Central memory CD4-positive, alpha-beta T cell (primary cell): Measurements from ENCODE around the gene INHBB.
"Not testable (repeated sequence)": the region's sequence is repeated elsewhere in the genome, so short reads cannot be mapped to it uniquely, and the experiment has no call there.

Experiments used
- DNase-seq: peaks from one replicate; pipeline ENCODE4 v3.0.0; 2022

INHBB gene

GRCh38 chr2:120316528-120317179 is 29.3 kb upstream of the INHBB start:
- DNase-seq = no peak

DNA sequence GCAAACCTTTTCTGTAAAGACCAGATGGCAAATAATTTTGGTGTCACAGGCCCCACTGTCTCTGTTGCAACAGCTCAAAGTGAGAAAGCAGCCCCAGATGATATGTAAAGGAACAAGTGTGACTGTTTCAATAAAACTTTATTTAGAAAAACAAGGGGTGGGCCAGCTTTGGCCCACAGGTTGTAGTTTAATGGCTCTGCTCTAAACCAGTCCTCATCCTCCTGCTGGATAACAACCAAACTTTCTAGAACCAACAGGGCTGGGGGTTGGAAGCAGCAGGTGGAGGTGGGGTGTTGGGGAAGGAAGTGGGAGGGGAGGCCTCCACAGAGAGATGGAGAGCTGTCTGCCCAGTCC is 28.8 kb upstream of the INHBB start:
- DNase-seq = no peak

DNA sequence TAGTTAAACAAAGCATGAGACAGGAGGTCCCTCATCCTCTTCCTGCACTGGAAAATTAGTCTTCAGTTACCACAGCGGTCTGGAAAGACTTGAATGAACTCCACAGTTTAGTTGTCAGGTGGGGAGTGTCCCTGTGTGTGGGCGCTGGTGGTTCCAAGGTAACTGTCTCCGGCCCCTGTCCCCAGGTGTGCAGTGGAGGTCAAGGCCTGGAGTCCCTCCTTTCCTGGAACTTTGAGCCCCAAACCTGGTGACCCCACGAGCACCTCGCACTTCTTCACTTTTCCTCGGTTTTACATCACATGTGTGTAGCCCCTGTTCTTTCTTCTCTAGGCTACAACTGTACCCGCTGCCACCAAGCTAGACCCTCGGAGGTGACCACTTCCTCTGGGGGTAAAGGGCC is 28.0 kb upstream of the INHBB start:
- no peak for DNase-seq

DNA sequence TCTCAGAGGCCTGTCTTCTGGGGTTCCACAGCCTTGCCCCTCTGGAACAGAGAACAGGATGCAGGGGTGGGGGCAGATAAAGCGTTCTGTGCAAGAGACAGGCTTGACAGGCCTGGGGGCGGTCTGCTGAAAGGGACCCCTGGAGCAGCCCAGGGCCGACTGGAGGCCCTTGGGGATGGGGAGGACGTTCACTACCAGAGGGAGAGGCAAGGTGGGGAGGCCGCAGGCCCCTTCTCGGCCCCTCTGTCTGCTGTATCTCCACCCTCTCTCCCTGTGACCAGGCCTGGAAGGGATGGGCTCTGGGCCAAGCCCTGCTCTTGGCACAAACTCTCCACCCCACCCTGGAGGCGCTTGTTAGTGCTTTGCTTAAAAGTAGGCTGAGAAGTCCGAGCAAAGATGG is 27.3 kb upstream of the INHBB start:
- no peak for DNase-seq

GRCh38 chr2:120319123-120319522 is 26.8 kb upstream of the INHBB start:
- DNase-seq = no peak

DNA sequence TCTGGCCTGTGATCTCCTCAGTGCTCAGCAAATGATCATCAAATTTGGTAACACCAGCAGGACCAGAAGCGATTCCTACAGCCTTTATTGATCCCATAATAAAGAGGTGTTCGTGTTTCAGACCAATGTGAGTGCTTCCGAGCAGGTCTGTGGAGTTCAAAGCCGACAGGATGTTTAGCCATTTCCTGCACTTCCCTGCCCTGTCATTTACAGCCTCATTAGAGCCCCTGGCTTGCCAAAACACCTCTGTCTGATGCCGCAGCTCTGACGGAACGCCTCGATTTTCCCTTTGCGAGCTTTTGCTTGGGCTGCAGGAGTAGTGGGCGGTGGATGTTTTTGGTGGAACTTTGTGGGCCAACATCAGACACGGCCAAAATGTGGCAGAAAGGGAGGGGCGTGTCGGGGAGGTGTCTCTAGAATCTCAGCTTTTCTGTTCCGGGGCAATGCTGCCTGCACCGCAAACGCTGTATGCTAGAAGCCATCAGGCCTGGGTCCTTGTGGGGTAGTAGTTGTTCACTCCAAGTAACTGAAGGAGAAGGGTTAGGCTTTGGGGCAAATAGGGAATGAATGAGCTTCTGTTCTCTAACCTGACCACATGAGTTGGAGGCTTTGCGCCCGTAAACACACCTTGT is 26.1 kb upstream of the INHBB start:
- no peak for DNase-seq

DNA sequence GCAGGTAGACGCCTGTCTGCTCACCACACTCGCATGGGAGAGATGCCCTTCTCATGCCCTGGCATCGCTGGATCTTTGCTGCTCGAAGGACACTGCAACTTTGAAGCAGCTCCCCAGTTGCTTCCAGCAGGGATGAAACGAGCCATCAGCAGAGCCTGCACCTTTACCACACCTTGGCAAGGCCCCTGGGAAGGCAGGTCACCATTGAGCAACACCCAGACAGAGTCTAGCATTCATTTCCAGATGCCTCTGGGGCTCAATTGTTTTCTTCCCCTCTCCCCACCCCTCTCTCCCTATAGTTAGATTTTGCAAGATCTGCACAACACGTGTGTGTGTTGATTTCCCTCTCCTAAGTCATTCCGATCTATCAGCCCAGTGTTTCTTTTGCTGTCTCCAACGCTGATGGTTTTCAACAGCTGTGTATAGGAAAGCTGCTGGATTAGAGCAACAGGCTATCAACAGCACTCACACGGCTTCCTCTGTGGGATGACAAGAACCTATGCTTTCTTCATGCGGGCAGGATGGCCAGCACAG is 25.6 kb upstream of the INHBB start:
- no peak for DNase-seq

DNA sequence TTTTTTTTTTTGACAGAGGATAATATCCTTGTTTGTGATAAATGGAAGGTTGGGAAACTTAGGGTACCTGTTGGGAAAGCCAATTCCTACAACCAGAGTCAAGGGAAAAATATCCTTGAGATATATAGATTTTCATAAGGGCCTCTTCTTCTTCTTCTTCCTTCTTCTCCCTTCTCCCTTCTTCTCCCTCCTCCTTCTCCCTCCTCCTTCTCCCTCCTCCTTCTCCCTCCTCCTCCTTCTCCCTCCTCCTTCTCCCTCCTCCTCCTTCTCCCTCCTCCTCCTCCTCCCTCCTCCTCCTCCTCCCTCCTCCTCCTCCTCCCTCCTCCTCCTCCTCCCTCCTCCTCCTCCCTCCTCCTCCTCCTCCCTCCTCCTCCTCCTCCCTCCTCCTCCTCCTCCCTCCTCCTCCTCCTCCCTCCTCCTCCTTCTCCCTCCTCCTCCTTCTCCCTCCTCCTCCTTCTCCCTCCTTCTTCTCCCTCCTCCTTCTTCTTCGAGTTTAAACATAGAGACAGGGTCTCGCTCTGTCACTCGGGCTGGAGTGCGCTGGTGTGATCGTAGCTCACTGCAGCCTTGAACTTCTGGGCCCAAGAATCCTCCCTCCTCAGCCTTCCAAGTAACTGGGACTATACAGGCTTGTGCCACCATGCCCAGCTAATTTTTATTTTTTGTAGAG is 24.9 kb upstream of the INHBB start:
- not testable (repeated sequence) for DNase-seq

DNA sequence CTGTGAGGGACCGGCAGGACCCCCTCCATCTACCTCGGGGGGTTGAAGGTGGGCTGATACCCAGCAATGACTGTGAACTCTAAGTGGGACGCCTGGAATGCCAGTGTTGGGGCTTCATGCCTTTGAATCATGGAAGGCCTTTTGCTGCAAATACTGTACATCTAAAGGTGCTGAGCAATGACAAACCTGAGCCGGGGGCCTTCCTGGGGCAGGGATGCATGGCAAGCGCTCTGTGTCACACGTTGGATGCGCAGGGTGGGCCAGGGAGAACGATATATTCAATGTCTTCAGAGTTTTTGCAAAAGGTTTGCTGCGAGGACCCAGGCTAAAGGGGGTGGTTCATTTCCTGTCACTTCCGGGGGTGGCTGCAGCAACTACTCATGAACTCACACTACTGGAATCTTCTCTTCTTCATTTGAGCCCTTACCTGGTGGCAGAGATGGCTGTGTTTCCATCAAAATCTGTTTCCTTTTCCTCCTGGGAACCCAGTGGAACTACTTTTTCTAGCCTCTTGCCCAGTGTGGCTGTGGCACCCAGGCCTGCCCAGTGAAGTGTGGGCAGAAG is 24.1 kb upstream of the INHBB start:
- DNase-seq = no peak

DNA sequence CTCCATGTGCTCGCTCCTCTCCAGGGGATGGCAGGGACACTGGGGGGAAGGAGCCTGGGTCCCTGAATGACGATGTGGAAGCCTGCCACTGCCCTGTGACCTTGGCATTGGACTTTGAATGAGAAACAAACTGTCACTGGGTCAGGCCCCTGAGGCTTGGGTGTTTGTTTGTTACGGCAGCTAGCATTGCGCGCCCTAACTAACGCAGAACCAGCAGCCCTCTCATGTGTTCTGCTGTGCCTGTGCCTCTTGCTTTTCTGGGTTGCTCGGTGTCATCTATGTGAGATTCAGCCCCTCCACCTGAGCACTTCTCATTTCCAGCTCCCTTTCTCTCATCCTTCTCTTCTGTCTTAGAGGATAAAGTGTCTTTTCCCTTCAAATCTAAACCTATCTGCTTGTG is 23.6 kb upstream of the INHBB start:
- DNase-seq = no peak

DNA sequence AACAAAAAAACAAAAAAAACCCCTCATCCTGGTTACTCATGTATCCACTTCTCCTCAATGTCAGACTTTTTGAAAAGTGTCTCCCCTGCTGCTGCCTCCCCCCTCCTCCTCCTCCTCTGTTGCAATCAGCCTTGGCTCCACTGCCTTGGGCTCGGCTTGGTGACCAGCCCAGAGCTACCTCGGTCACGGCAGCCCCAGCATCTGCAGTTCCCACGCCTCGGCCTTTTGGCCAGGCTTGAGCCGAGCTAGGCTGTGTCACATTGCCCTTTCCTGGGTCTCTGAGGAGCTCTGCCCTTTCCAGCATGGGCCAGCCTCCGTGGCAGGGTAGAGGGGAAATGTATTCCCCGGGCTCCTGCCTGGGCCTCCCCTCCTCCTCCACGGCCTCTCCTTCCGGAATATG is 22.7 kb upstream of the INHBB start:
- no peak for DNase-seq

GRCh38 chr2:120323807-120324399 is 22.0 kb upstream of the INHBB start:
- no peak for DNase-seq

- no peak for DNase-seq
Measured at GRCh38 chr2:120324933-120325332, 21.0 kb upstream of the INHBB start.

DNA sequence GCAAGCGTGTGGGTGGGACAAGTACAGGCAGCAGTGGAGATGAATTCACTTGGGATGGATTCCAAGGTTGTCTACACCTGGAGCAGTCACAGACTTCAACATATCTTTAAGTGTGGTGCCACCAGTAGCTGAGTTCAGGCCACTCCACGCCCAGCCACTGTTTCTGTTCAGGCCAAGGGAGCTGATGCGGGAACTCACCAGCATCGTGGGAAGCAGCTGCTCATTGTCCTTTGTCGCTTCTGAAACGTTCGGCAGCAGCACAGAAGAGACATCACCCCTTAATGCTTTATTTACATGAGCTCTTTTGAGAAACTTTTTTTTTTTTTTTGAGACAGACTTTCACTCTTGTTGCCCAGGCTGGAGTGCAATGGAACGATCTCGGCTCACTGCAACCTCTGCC is 19.9 kb upstream of the INHBB start:
- no peak for DNase-seq

- DNase-seq = no peak
Measured at GRCh38 chr2:120330946-120331822, 14.8 kb upstream of the INHBB start.

GRCh38 chr2:120331903-120332302 is 14.0 kb upstream of the INHBB start:
- no peak for DNase-seq

DNA sequence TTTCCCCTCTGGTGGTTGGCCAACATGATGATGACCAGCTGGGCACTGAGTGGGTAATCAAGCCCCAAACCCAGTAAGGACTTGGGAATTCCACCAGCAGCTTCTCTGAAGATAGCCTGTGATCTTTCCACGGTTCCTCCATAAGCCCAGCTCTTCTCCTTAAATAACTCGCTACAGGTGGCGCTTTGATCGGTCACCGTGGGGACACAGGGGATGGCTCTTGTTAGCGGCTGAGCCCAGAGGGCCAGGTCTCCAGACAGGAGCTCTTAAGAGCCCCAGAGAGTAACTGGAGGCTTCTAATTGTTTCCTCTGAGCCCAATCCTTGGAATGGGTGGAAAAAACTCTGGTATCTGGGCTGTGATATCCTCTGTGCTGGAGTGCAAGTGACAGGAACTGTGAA is 13.6 kb upstream of the INHBB start:
- no peak for DNase-seq

DNA sequence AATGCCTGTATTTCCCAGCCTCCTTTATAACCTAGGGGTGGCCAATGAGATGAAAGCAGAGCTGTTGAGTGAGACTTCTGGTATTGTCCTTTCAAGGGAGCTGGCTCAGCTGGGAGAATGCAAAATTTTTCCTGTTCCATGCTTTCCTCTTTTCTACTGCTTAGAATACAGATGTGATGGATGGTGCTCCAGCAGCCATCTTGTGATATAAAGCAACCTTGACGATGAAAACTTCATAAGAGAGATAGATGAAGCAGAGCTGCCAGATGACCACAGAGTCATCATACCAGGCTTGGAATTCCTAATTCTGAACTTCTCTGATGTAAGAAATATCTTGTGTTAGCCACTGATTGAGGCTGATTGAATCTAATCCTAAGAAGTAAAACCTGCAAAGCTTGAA is 11.9 kb upstream of the INHBB start:
- no peak for DNase-seq

DNA sequence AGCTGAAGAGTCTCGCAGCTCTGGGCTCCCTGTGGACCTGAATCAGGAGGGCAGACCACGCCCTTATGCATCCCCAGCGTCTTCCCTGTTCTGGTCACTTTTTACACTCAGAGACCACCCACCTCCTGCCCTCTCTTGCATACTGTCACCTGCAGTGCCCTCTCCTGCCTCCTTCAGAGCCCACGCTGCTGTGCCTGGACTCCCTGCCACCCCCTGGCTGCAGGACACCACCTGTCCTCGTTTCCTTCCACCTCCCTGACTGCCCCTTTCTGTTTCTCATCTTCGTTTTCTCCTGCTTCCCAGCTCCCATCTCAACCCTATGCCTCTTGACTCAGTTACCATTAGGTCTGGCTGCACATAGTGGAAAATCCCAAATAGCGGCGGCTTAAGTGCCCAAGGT is 9.2 kb upstream of the INHBB start:
- DNase-seq = no peak

GRCh38 chr2:120338015-120338414 is 7.9 kb upstream of the INHBB start:
- DNase-seq = no peak

DNA sequence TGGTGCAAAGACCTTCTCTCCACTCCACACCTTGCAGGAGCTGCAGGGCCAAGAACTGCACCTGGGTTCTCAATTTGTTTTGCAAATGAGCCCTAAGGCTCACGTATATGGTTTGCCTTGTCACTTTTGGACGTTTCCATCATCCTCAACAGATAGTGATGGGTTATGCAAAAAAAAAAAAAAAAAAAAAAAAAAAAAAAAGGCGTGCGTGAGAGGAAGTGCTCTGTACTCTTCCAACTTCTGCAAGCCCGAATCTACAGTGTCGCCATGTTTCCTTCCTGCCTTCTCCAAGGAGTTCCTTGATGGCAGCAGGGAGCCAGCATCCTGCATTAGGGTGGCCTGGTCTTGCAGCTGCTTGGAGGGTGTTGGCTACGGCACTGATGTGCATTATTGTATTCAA is 4.0 kb upstream of the INHBB start:
- no peak for DNase-seq

GRCh38 chr2:120342446-120342845 is 3.5 kb upstream of the INHBB start:
- DNase-seq = no peak

DNA sequence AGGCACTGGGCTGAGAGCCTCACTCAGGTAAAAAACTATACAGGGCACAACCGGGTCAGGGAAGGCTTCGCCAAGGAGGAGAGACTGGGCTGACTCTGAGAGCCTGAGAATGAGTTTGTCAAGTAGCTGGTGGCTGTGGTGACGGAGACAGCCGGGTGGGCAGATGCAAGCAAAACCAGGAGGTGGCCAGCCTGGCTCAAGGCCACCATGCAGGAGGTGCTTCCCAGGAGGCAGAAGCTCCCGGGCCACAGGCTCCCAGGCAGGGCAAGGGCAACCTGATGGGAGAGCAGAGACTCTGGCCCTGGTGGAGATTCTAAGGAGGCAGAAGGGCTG is 2.9 kb upstream of the INHBB start:
- DNase-seq = no peak
